Measurements from ENCODE around the gene HTN3. TPM values are rescaled to one million over a fixed set of nuclear protein-coding genes. Genes with fewer than 3 reads are reported as not detected.

Gene HTN3
- total RNA-seq, 1 donor from 2014 or later = not detected

Other genes starting within 250 kb of the HTN3 start
- 17.4 TPM for gene SULT1E1, start 168.3 kb upstream of the HTN3 start, total RNA-seq
- gene CSN1S1, start 97.4 kb upstream of the HTN3 start, total RNA-seq = not detected
- not detected for gene CSN2, start 62.7 kb upstream of the HTN3 start, total RNA-seq
- 68.2 TPM for gene STATH, start 32.5 kb upstream of the HTN3 start, total RNA-seq
- not detected for gene HTN1, start 22.0 kb downstream of the HTN3 start, total RNA-seq
- gene PRR27, start 125.8 kb downstream of the HTN3 start, total RNA-seq = 0.51 TPM
- not detected for gene ODAM, start 167.3 kb downstream of the HTN3 start, total RNA-seq
- not detected for gene FDCSP, start 197.7 kb downstream of the HTN3 start, total RNA-seq
- not detected for gene CSN3, start 214.1 kb downstream of the HTN3 start, total RNA-seq

Measured in tongue (tissue), 1 donor.